CD14-positive monocyte (primary cell): ENCODE results near the gene CHTF8. TPM values are rescaled to one million over a fixed set of nuclear protein-coding genes. Genes with fewer than 3 reads are reported as not detected.
A peak's percentile ranks its signal among the peaks of the same experiment; 100 is the strongest.

Source experiments
- DNase-seq, 3 donors: peaks; one replicate each; pipeline ENCODE4 v3.0.0-alpha.2; 2011 to 2022
- H2AFZ ChIP-seq: 2 replicates; pipeline ENCODE4 v1.6.0; 2012; ENCODE audit warnings: mild to moderate bottlenecking, low read depth, low read length, inconsistent platforms; ENCODE audit not compliant: insufficient read depth, poor library complexity, severe bottlenecking
- H3K27ac ChIP-seq, 2 donors: 1 replicate in 1 of 2; 2 replicates in 1 of 2; pipeline ENCODE4 v1.5.1; 2012 to 2013; ENCODE audit warnings: low read length in 2 of 2, control low read depth in 1 of 2, inconsistent platforms in 1 of 2, low read depth in 1 of 2, mild to moderate bottlenecking in 1 of 2
- H3K27me3 ChIP-seq, 2 donors: one replicate each; pipeline versions ENCODE4 v1.6.0 to v1.6.1; 2011 to 2013; ENCODE audit warnings: low read length in 2 of 2; ENCODE audit not compliant: control insufficient read depth in 2 of 2, insufficient read depth in 2 of 2
- H3K36me3 ChIP-seq, 2 donors: replicated peaks in 1 of 2; 1 replicate in 1 of 2; 2 replicates in 1 of 2; pipeline versions ENCODE4 v1.5.1 to v1.6.1; 2012 to 2013; ENCODE audit warnings: low read length in 2 of 2, control low read depth in 1 of 2, inconsistent platforms in 1 of 2, mild to moderate bottlenecking in 1 of 2; ENCODE audit not compliant: insufficient read depth in 2 of 2, control insufficient read depth in 1 of 2
- H3K4me1 ChIP-seq, 2 donors: 1 replicate in 1 of 2; 2 replicates in 1 of 2; pipeline versions ENCODE4 v1.5.1 to v1.6.1; 2012 to 2013; ENCODE audit warnings: low read length in 2 of 2, control low read depth in 1 of 2, inconsistent platforms in 1 of 2, mild to moderate bottlenecking in 1 of 2, moderate library complexity in 1 of 2; ENCODE audit not compliant: insufficient read depth in 2 of 2, control insufficient read depth in 1 of 2
- H3K4me2 ChIP-seq: replicated peaks from 2 replicates; pipeline ENCODE3; 2012; ENCODE audit warnings: low read length, moderate library complexity, mild to moderate bottlenecking; ENCODE audit not compliant: poor library complexity, severe bottlenecking; ENCODE audit errors: extremely low read depth
- H3K4me3 ChIP-seq, 3 experiments: fragments of 200-600 bp in 1 of 3; sonication (generic) in 1 of 3; replicated peaks in 1 of 3; 1 replicate in 2 of 3; 2 replicates in 1 of 3; pipeline ENCODE4 v1.5.1; 2011 to 2013; ENCODE audit warnings: low read length in 3 of 3, mild to moderate bottlenecking in 3 of 3, control low read depth in 2 of 3, low read depth in 2 of 3, inconsistent platforms in 1 of 3, moderate library complexity in 1 of 3
- H3K79me2 ChIP-seq: 2 replicates; pipeline ENCODE4 v1.6.0; 2012; ENCODE audit warnings: mild to moderate bottlenecking, control low read depth, inconsistent platforms, low read length, moderate library complexity; ENCODE audit not compliant: insufficient read depth
- H3K9ac ChIP-seq: 2 replicates; pipeline ENCODE4 v1.6.0; 2017; ENCODE audit warnings: low read length, mild to moderate bottlenecking; ENCODE audit not compliant: insufficient read depth, poor library complexity, severe bottlenecking
- H3K9me3 ChIP-seq, 2 donors: replicated peaks in 1 of 2; 1 replicate in 1 of 2; 2 replicates in 1 of 2; pipeline versions ENCODE4 v1.5.1 to v1.6.1; 2012 to 2013; ENCODE audit warnings: low read length in 2 of 2, control low read depth in 1 of 2; ENCODE audit not compliant: control insufficient read depth in 1 of 2, insufficient read depth in 1 of 2
- H4K20me1 ChIP-seq: 2 replicates; pipeline ENCODE4 v1.6.0; 2012; ENCODE audit warnings: mild to moderate bottlenecking, low read length, control low read depth, moderate library complexity; ENCODE audit not compliant: insufficient read depth
- H3K27ac Mint-ChIP-seq, 7 donors: one replicate each; pipeline ENCODE4 v1.8.0; 2020; ENCODE audit warnings: mild to moderate bottlenecking in 7 of 7, mixed read lengths in 7 of 7, moderate library complexity in 6 of 7, inconsistent platforms in 2 of 7
- H3K27me3 Mint-ChIP-seq, 3 donors: one replicate each; pipeline ENCODE4 v1.8.0; 2021 to 2022; ENCODE audit warnings: low read depth in 3 of 3, mild to moderate bottlenecking in 3 of 3, mixed read lengths in 3 of 3, moderate library complexity in 3 of 3, inconsistent platforms in 1 of 3
- H3K36me3 Mint-ChIP-seq, 2 donors: one replicate each; pipeline ENCODE4 v1.8.0; 2020; ENCODE audit warnings: mixed read lengths in 2 of 2, inconsistent platforms in 1 of 2, mild to moderate bottlenecking in 1 of 2
- H3K4me1 Mint-ChIP-seq: one replicate; pipeline ENCODE4 v1.8.0; 2020; ENCODE audit warnings: mild to moderate bottlenecking, mixed read lengths
- H3K4me3 Mint-ChIP-seq, 2 donors: one replicate each; pipeline ENCODE4 v1.8.0; 2020; ENCODE audit warnings: mild to moderate bottlenecking in 2 of 2, mixed read lengths in 2 of 2, moderate library complexity in 1 of 2
- H3K9me3 Mint-ChIP-seq, 7 donors: one replicate each; pipeline ENCODE4 v1.8.0; 2020 to 2022; ENCODE audit warnings: mixed read lengths in 7 of 7, mild to moderate bottlenecking in 6 of 7, moderate library complexity in 6 of 7, inconsistent platforms in 2 of 7
- CTCF ChIP-seq: fragments of 200-600 bp; IDR thresholded peaks from one replicate; pipeline ENCODE4 v1.8.0; 2022; ENCODE audit warnings: antibody characterized with exemption, mild to moderate bottlenecking
- WGBS: methylation state at CpG from one replicate; pipeline ENCODE4 v1.1.5; 2013; ENCODE audit warnings: missing lambda C conversion rate; ENCODE audit not compliant: insufficient coverage; 5-methylcytosine and 5-hydroxymethylcytosine counted together
- intact Hi-C, 2 donors: fragments of 100-400 bp; cut with micrococcal nuclease; formaldehyde crosslinking; loops; one replicate each; pipeline versions ENCODE4 v1.15.0 to v1.15.1; 2023
- polyA plus RNA-seq, 3 donors: library from polyadenylated mRNA; depleted of rRNA in 1 of 3; unstranded in 2 of 3; stranded (reverse) in 1 of 3; fragments of 300-500 nt in 2 of 3; fragments of >200 nt in 1 of 3; fragmentation: Illumina TruSeq in 2 of 3; gene quantifications; 1 replicate in 2 of 3; 2 replicates in 1 of 3; pipeline ENCODE4 v1.2.3, GENCODE V29; 2012 to 2021

CHTF8 gene
- polyA plus RNA-seq, 3 donors, result 45.9 to 172 (median 158) TPM

- peaks cover 0 to 7% of the 10 kb centered on the region in 2 donors for H3K9me3 ChIP-seq
- peak overlapping the region in 1 of 2 donors; percentile 76 for H3K4me3 Mint-ChIP-seq
- H3K27ac ChIP-seq, result no peak overlapping the region
- intact Hi-C loops, result no loop called here
- H3K36me3 Mint-ChIP-seq, result peaks cover 20 to 28% of the 10 kb centered on the region in 2 donors
- H3K9ac ChIP-seq, result no peak overlapping the region
- peaks cover 14 to 25% of the 10 kb centered on the region in 2 donors for H3K4me1 ChIP-seq
- peaks cover 47% of the 10 kb centered on the region for H4K20me1 ChIP-seq
- DNase-seq, result no peak
- H3K36me3 ChIP-seq, result peaks cover 12 to 13% of the 10 kb centered on the region in 2 donors
- H3K4me3 ChIP-seq, result peak overlapping the region in 1 of 3 experiments; percentile 40
- H3K79me2 ChIP-seq, result no peaks in the 10 kb centered on the region
- peaks cover 0 to 11% (median 0%) of the 10 kb centered on the region in 7 donors for H3K9me3 Mint-ChIP-seq
- H2AFZ ChIP-seq, result no peak overlapping the region
- under 1% methylated on average over 41 of the region's 55 CpGs for whole genome bisulfite sequencing
- H3K4me1 Mint-ChIP-seq, result peaks cover 20% of the 10 kb centered on the region
- no peak overlapping the region for H3K27ac Mint-ChIP-seq
- H3K27me3 Mint-ChIP-seq, result peaks cover 59 to 67% (median 65%) of the 10 kb centered on the region in 3 donors
- H3K4me2 ChIP-seq, result peak overlapping the region; percentile 56
- H3K27me3 ChIP-seq, result peaks cover 24 to 49% of the 10 kb centered on the region in 2 donors
- no peak for TF ChIP-seq CTCF
Measured at GRCh38 chr16:69106491-69107315, 25.7 kb downstream of the CHTF8 start.

- H3K27ac Mint-ChIP-seq, result peak within 1 kb of the TSS in 2 of 7 donors; percentile 12 to 36
- no peak for TF ChIP-seq CTCF
- H3K4me3 ChIP-seq, result peak within 1 kb of the TSS in 1 of 3 experiments; percentile 40
Measured at GRCh38 chr16:69105501-69106361, 26.7 kb downstream of the CHTF8 start, which contains the start of gene HAS3. Gene HAS3 (plus strand): TSS chr16:69105653. CDS start chr16:69109396, 3,743 bp downstream.

More at GRCh38 chr16:69105501-69106361, 26.7 kb downstream of the CHTF8 start, which contains the start of gene HAS3:
- Mint-ChIP-seq H3K4me1 (peaks cover 20% of the 10 kb centered on the region), H3K9me3 (peaks cover 0 to 11% (median 0%) of the 10 kb centered on the region in 7 donors), H3K27me3 (peaks cover 60 to 69% (median 68%) of the 10 kb centered on the region in 3 donors), H3K36me3 (peaks cover 15 to 24% of the 10 kb centered on the region in 2 donors), H3K4me3 (peak within 1 kb of the TSS; percentile 63 to 86)
- no peaks in the 10 kb centered on the region for H3K79me2 ChIP-seq
- intact Hi-C loops, result no loop called here
- H4K20me1 ChIP-seq, result peaks cover 43% of the 10 kb centered on the region
- H3K27ac ChIP-seq, result no peak within 1 kb of the TSS
- peaks cover 14 to 25% of the 10 kb centered on the region in 2 donors for H3K4me1 ChIP-seq
- peaks cover 24 to 49% of the 10 kb centered on the region in 2 donors for H3K27me3 ChIP-seq
- no peak within 1 kb of the TSS for H2AFZ ChIP-seq
- peaks cover 8 to 11% of the 10 kb centered on the region in 2 donors for H3K36me3 ChIP-seq
- under 1% methylated on average over 76 of the region's 80 CpGs for WGBS
- no peak for DNase-seq
- H3K4me2 ChIP-seq, result peak within 1 kb of the TSS; percentile 56
- H3K9ac ChIP-seq, result no peak within 1 kb of the TSS
- peaks cover 0 to 7% of the 10 kb centered on the region in 2 donors for H3K9me3 ChIP-seq
